ENCODE data around the gene TRAPPC2L. TPM values are rescaled to one million over a fixed set of nuclear protein-coding genes. Genes with fewer than 3 reads are reported as not detected.

Gene TRAPPC2L
- total and polyA plus RNA-seq, 3 experiments from 2014 or later = 90.0 to 106 (median 104) TPM

- POLR2A ChIA-PET = no interaction called here
- H3K27me3 ChIP-seq (ENCODE audit: insufficient read depth, low read length, poor library complexity, severe bottlenecking) = peaks cover 6% of the 10 kb centered on the region
- peaks cover 0 to 4% (median 0%) of the 10 kb centered on the region in 3 donors for H3K36me3 Mint-ChIP-seq
- peaks cover 0 to 3% (median 0%) of the 10 kb centered on the region in 3 donors for H3K4me1 Mint-ChIP-seq
- no peaks in the 10 kb centered on the region for H3K9me3 ChIP-seq (ENCODE audit: low read length)
- H3K27me3 Mint-ChIP-seq = peaks cover 3 to 17% of the 10 kb centered on the region in 2 donors
- H3K9me3 Mint-ChIP-seq = no peaks in the 10 kb centered on the region
- H3K27ac ChIP-seq (ENCODE audit: low read depth, low read length) = no peak overlapping the region
- no peak for DNase-seq
- CTCF ChIA-PET = no interaction called here
- no peaks in the 10 kb centered on the region for H3K36me3 ChIP-seq (ENCODE audit: insufficient read depth, low read length)
- H3K4me1 ChIP-seq (ENCODE audit: insufficient read depth, low read length) = no peaks in the 10 kb centered on the region
- H3K4me3 ChIP-seq (ENCODE audit: low read length) = no peak overlapping the region
- no peak overlapping the region for H3K27ac Mint-ChIP-seq
- no peak overlapping the region for H3K4me3 Mint-ChIP-seq
Observed at GRCh38 chr16:88867581-88868246, 10.8 kb downstream of the TRAPPC2L start.

GRCh38 chr16:88868974-88869672 is 12.2 kb downstream of the TRAPPC2L start:
- Histone ChIP-seq H3K27me3 (ENCODE audit: insufficient read depth, low read length, poor library complexity, severe bottlenecking) (peaks cover 6% of the 10 kb centered on the region), H3K9me3 (ENCODE audit: low read length) (no peaks in the 10 kb centered on the region), H3K27ac (ENCODE audit: low read depth, low read length) (no peak overlapping the region), H3K4me1 (ENCODE audit: insufficient read depth, low read length) (no peaks in the 10 kb centered on the region), H3K36me3 (ENCODE audit: insufficient read depth, low read length) (no peaks in the 10 kb centered on the region), H3K4me3 (ENCODE audit: low read length) (no peak overlapping the region)
- ChIA-PET CTCF (no interaction called here), POLR2A (no interaction called here)
- Mint-ChIP-seq H3K4me1 (peaks cover 0 to 3% (median 0%) of the 10 kb centered on the region in 3 donors), H3K9me3 (no peaks in the 10 kb centered on the region), H3K36me3 (no peaks in the 10 kb centered on the region), H3K4me3 (no peak overlapping the region), H3K27me3 (peaks cover 3 to 20% of the 10 kb centered on the region in 2 donors), H3K27ac (no peak overlapping the region)
- no peak for DNase-seq

GRCh38 chr16:88869673-88869980 is 12.7 kb downstream of the TRAPPC2L start:
- Histone ChIP-seq H3K27ac (ENCODE audit: low read depth, low read length) (no peak overlapping the region), H3K4me1 (ENCODE audit: insufficient read depth, low read length) (no peaks in the 10 kb centered on the region), H3K4me3 (ENCODE audit: low read length) (no peak overlapping the region), H3K27me3 (ENCODE audit: insufficient read depth, low read length, poor library complexity, severe bottlenecking) (peaks cover 6% of the 10 kb centered on the region), H3K9me3 (ENCODE audit: low read length) (no peaks in the 10 kb centered on the region), H3K36me3 (ENCODE audit: insufficient read depth, low read length) (no peaks in the 10 kb centered on the region)
- no peak for DNase-seq
- ChIA-PET CTCF (no interaction called here), POLR2A (no interaction called here)
- Mint-ChIP-seq H3K36me3 (no peaks in the 10 kb centered on the region), H3K9me3 (no peaks in the 10 kb centered on the region), H3K4me3 (no peak overlapping the region), H3K27ac (no peak overlapping the region), H3K4me1 (peaks cover 0 to 3% (median 0%) of the 10 kb centered on the region in 3 donors), H3K27me3 (peaks cover 3 to 20% of the 10 kb centered on the region in 2 donors)

- no peaks in the 10 kb centered on the region for H3K9me3 ChIP-seq (ENCODE audit: low read length)
- H3K4me3 ChIP-seq (ENCODE audit: low read length) = no peak overlapping the region
- no peaks in the 10 kb centered on the region for H3K9me3 Mint-ChIP-seq
- H3K27me3 Mint-ChIP-seq = peaks cover 2 to 20% of the 10 kb centered on the region in 2 donors
- CTCF ChIA-PET = no interaction called here
- H3K4me1 Mint-ChIP-seq = peaks cover 0 to 3% (median 0%) of the 10 kb centered on the region in 3 donors
- no peaks in the 10 kb centered on the region for H3K36me3 ChIP-seq (ENCODE audit: insufficient read depth, low read length)
- no peak overlapping the region for H3K4me3 Mint-ChIP-seq
- peaks cover 6% of the 10 kb centered on the region for H3K27me3 ChIP-seq (ENCODE audit: insufficient read depth, low read length, poor library complexity, severe bottlenecking)
- peak overlapping the region; percentile 4 for H3K27ac ChIP-seq (ENCODE audit: low read depth, low read length)
- no peak overlapping the region for H3K27ac Mint-ChIP-seq
- H3K36me3 Mint-ChIP-seq = no peaks in the 10 kb centered on the region
- H3K4me1 ChIP-seq (ENCODE audit: insufficient read depth, low read length) = no peaks in the 10 kb centered on the region
- POLR2A ChIA-PET = no interaction called here
- DNase-seq = no peak
Observed at GRCh38 chr16:88870608-88871348, 13.9 kb downstream of the TRAPPC2L start.

- Histone ChIP-seq H3K4me3 (ENCODE audit: low read length) (no peak overlapping the region), H3K27me3 (ENCODE audit: insufficient read depth, low read length, poor library complexity, severe bottlenecking) (peaks cover 6% of the 10 kb centered on the region), H3K27ac (ENCODE audit: low read depth, low read length) (peak overlapping the region; percentile 4), H3K36me3 (ENCODE audit: insufficient read depth, low read length) (no peaks in the 10 kb centered on the region), H3K4me1 (ENCODE audit: insufficient read depth, low read length) (no peaks in the 10 kb centered on the region), H3K9me3 (ENCODE audit: low read length) (no peaks in the 10 kb centered on the region)
- H3K27ac Mint-ChIP-seq = no peak overlapping the region
- ChIA-PET CTCF (no interaction called here), POLR2A (no interaction called here)
- no peak overlapping the region for H3K4me3 Mint-ChIP-seq
- H3K36me3 Mint-ChIP-seq = no peaks in the 10 kb centered on the region
- peaks cover 2 to 21% of the 10 kb centered on the region in 2 donors for H3K27me3 Mint-ChIP-seq
- peaks cover 0 to 3% (median 0%) of the 10 kb centered on the region in 3 donors for H3K4me1 Mint-ChIP-seq
- H3K9me3 Mint-ChIP-seq = no peaks in the 10 kb centered on the region
- no peak for DNase-seq
Observed at GRCh38 chr16:88871349-88871702, 14.4 kb downstream of the TRAPPC2L start.

- H3K4me1 Mint-ChIP-seq = peaks cover 0 to 3% (median 0%) of the 10 kb centered on the region in 3 donors
- CTCF ChIA-PET = no interaction called here
Observed at GRCh38 chr16:88871730-88872416, 14.9 kb downstream of the TRAPPC2L start.

GRCh38 chr16:88872650-88873331 is 15.9 kb downstream of the TRAPPC2L start:
- H3K9me3 Mint-ChIP-seq = no peaks in the 10 kb centered on the region
- H3K4me3 Mint-ChIP-seq = no peak overlapping the region
- Histone ChIP-seq H3K27ac (ENCODE audit: low read depth, low read length) (no peak overlapping the region), H3K36me3 (ENCODE audit: insufficient read depth, low read length) (no peaks in the 10 kb centered on the region), H3K4me1 (ENCODE audit: insufficient read depth, low read length) (no peaks in the 10 kb centered on the region), H3K4me3 (ENCODE audit: low read length) (no peak overlapping the region), H3K27me3 (ENCODE audit: insufficient read depth, low read length, poor library complexity, severe bottlenecking) (peaks cover 6% of the 10 kb centered on the region), H3K9me3 (ENCODE audit: low read length) (no peaks in the 10 kb centered on the region)
- peaks cover 3 to 24% of the 10 kb centered on the region in 2 donors for H3K27me3 Mint-ChIP-seq
- H3K36me3 Mint-ChIP-seq = no peaks in the 10 kb centered on the region
- ChIA-PET POLR2A (no interaction called here), CTCF (no interaction called here)
- peaks cover 0 to 3% (median 0%) of the 10 kb centered on the region in 3 donors for H3K4me1 Mint-ChIP-seq
- no peak for DNase-seq
- no peak overlapping the region for H3K27ac Mint-ChIP-seq

More at GRCh38 chr16:88871730-88872416, 14.9 kb downstream of the TRAPPC2L start:
- no peaks in the 10 kb centered on the region for H3K36me3 Mint-ChIP-seq
- POLR2A ChIA-PET = no interaction called here
- peak overlapping the region; percentile 4 for H3K27ac ChIP-seq (ENCODE audit: low read depth, low read length)
- no peaks in the 10 kb centered on the region for H3K9me3 Mint-ChIP-seq
- no peak overlapping the region for H3K27ac Mint-ChIP-seq
- H3K27me3 Mint-ChIP-seq = peaks cover 3 to 24% of the 10 kb centered on the region in 2 donors
- no peaks in the 10 kb centered on the region for H3K36me3 ChIP-seq (ENCODE audit: insufficient read depth, low read length)
- no peaks in the 10 kb centered on the region for H3K4me1 ChIP-seq (ENCODE audit: insufficient read depth, low read length)
- H3K4me3 ChIP-seq (ENCODE audit: low read length) = no peak overlapping the region
- no peak for DNase-seq
- peaks cover 6% of the 10 kb centered on the region for H3K27me3 ChIP-seq (ENCODE audit: insufficient read depth, low read length, poor library complexity, severe bottlenecking)
- H3K9me3 ChIP-seq (ENCODE audit: low read length) = no peaks in the 10 kb centered on the region
- H3K4me3 Mint-ChIP-seq = no peak overlapping the region

Data from CD8-positive, alpha-beta memory T cell (primary cell).